ENCODE data around the gene CLSTN2. TPM values are rescaled to one million over a fixed set of nuclear protein-coding genes. Genes with fewer than 3 reads are reported as not detected.

CLSTN2 gene
- total RNA-seq, 2 donors from 2014 or later, result 3.5 to 60.3 TPM

GRCh38 chr3:140359233-140359995 lies 424.4 kb downstream of the CLSTN2 start:
- no peak for DNase-seq (ENCODE audit: low spot score)
- Histone ChIP-seq H3K4me3 (no peak overlapping the region), H3K9me3 (no peaks in the 10 kb centered on the region), H3K36me3 (no peaks in the 10 kb centered on the region), H3K27me3 (replicated peaks; ENCODE audit: insufficient read depth) (no peaks in the 10 kb centered on the region), H3K4me1 (replicated peaks) (no peaks in the 10 kb centered on the region), H3K27ac (no peak overlapping the region)
- 67% methylated on average over 5 of the region's 5 CpGs for WGBS
- intact Hi-C loops (cut with DNase I), result no loop called here
- TF ChIP-seq POLR2AphosphoS5 (IDR thresholded peaks at IDR 0.05) (no peak), POLR2A (IDR thresholded peaks at IDR 0.05) (no peak), CTCF (IDR thresholded peaks at IDR 0.05) (no peak)

DNA sequence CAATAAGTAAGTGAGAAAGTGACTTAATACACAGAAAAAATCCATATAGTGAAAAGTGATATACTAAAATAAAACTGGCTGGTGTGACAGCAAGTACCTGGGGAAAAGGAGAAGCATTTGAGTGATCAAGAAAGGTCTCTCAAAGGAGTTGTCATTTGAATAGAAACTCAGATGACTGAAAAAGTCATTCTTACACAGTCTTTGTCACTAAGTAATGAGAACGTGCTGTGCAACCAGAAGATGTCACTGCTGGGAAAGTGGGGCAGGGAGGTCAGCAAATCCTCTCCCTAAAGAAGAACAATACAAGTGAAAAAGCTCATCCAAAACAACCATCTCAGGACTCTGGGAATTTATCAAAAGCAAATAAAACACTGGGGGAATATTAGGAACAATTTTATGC lies 425.3 kb downstream of the CLSTN2 start:
- H3K9me3 ChIP-seq, result no peaks in the 10 kb centered on the region
- no peaks in the 10 kb centered on the region for H3K4me1 ChIP-seq (replicated peaks)
- H3K27me3 ChIP-seq (replicated peaks; ENCODE audit: insufficient read depth), result no peaks in the 10 kb centered on the region
- intact Hi-C loops (cut with DNase I), result no loop called here
- TF ChIP-seq POLR2A (IDR thresholded peaks at IDR 0.05), result no peak
- TF ChIP-seq CTCF (IDR thresholded peaks at IDR 0.05), result no peak
- no peak for TF ChIP-seq POLR2AphosphoS5 (IDR thresholded peaks at IDR 0.05)
- DNase-seq (ENCODE audit: low spot score), result no peak
- WGBS, result 79% methylated on average over 1 of the region's 1 CpG
- H3K36me3 ChIP-seq, result no peaks in the 10 kb centered on the region
- no peak overlapping the region for H3K27ac ChIP-seq
- H3K4me3 ChIP-seq, result no peak overlapping the region

DNA sequence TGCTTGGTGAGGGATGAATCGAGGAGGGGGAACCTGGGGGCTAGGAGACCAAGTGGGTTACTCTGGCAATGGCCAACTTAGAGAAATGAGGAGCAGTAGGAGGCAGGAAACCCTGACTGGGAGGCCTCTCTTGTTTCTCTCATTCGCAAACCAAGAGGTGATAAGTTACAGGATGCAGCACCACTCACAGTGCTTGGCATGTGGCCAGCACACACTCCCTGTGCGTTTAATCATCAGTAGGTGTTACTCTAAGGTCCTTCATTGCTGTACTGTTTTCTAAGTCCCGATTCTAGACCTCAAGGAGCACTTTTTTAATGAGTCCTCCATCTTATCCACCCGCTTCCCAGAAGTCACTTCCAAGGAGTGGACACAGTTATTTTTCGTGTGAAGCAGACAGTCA lies 428.8 kb downstream of the CLSTN2 start:
- DNase-seq (ENCODE audit: low spot score), result no peak
- TF ChIP-seq CTCF (IDR thresholded peaks at IDR 0.05) (no peak), POLR2A (IDR thresholded peaks at IDR 0.05) (no peak)

GRCh38 chr3:140365872-140366697 lies 431.1 kb downstream of the CLSTN2 start:
- H3K36me3 ChIP-seq, result no peaks in the 10 kb centered on the region
- H3K4me3 ChIP-seq, result no peak overlapping the region
- no peaks in the 10 kb centered on the region for H3K9me3 ChIP-seq
- no peaks in the 10 kb centered on the region for H3K4me1 ChIP-seq (replicated peaks)
- 77% methylated on average over 9 of the region's 9 CpGs for WGBS
- TF ChIP-seq POLR2AphosphoS5 (IDR thresholded peaks at IDR 0.05) (no peak), POLR2A (IDR thresholded peaks at IDR 0.05) (no peak), CTCF (IDR thresholded peaks at IDR 0.05) (no peak)
- no peak for DNase-seq (ENCODE audit: low spot score)
- intact Hi-C loops (cut with DNase I), result no loop called here
- no peaks in the 10 kb centered on the region for H3K27me3 ChIP-seq (replicated peaks; ENCODE audit: insufficient read depth)
- no peak overlapping the region for H3K27ac ChIP-seq

More for the DNA sequence above, 428.8 kb downstream of the CLSTN2 start:
- H3K27me3 ChIP-seq (replicated peaks; ENCODE audit: insufficient read depth), result no peaks in the 10 kb centered on the region
- intact Hi-C loops (cut with DNase I), result no loop called here
- no peaks in the 10 kb centered on the region for H3K9me3 ChIP-seq
- WGBS, result 82% methylated on average over 6 of the region's 6 CpGs
- no peaks in the 10 kb centered on the region for H3K36me3 ChIP-seq
- H3K4me3 ChIP-seq, result no peak overlapping the region
- H3K27ac ChIP-seq, result no peak overlapping the region
- H3K4me1 ChIP-seq (replicated peaks), result no peaks in the 10 kb centered on the region

Measured in prostate gland (tissue), 2 donors.